Muscle of arm (tissue), 12 donors: Measurements from ENCODE around the gene NPIPA1. TPM values are rescaled to one million over a fixed set of nuclear protein-coding genes. Genes with fewer than 3 reads are reported as not detected.
A peak's percentile ranks its signal among the peaks of the same experiment; 100 is the strongest.
"Not testable (repeated sequence)": the region's sequence is repeated elsewhere in the genome, so short reads cannot be mapped to it uniquely, and the experiment has no call there.

Source experiments
- DNase-seq: peaks from one replicate; pipeline ENCODE4 v3.0.0-alpha.2; 2013
- polyA plus RNA-seq, 12 donors: library from polyadenylated mRNA; unstranded; fragments of 120-200 nt; gene quantifications; one replicate each; pipeline ENCODE4 v1.2.1, GENCODE V29; 2013; ENCODE audit not compliant: insufficient read length in 12 of 12

NPIPA1 gene
- polyA plus RNA-seq, 12 donors = 74.1 to 202 (median 93.2) TPM; not detected in 1

GRCh38 chr16:14929176-14929575, 8.1 kb upstream of the NPIPA1 start:
- DNase-seq = not testable (repeated sequence)

GRCh38 chr16:14930246-14930645, 7.0 kb upstream of the NPIPA1 start:
- DNase-seq = not testable (repeated sequence)

- DNase-seq = not testable (repeated sequence)
These were observed 6.3 kb upstream of the NPIPA1 start for GRCh38 chr16:14930971-14931370.

GRCh38 chr16:14932581-14933375, 4.5 kb upstream of the NPIPA1 start:
- DNase-seq = not testable (repeated sequence)

- not testable (repeated sequence) for DNase-seq
These were observed 751 bp downstream of the NPIPA1 start for GRCh38 chr16:14937994-14938393.

- DNase-seq = not testable (repeated sequence)
These were observed 5.4 kb downstream of the NPIPA1 start for GRCh38 chr16:14942686-14943085.

- no peak for DNase-seq
These were observed 18.4 kb downstream of the NPIPA1 start for GRCh38 chr16:14955546-14956231.

- no peak for DNase-seq
These were observed 20.5 kb downstream of the NPIPA1 start for GRCh38 chr16:14957576-14958322.

GRCh38 chr16:14958323-14958600, 21.0 kb downstream of the NPIPA1 start:
- DNase-seq = no peak

- DNase-seq = no peak
These were observed 21.7 kb downstream of the NPIPA1 start for GRCh38 chr16:14958970-14959369.

- DNase-seq = no peak
These were observed 24.4 kb downstream of the NPIPA1 start for GRCh38 chr16:14961405-14962186.

GRCh38 chr16:14963281-14964173, 26.3 kb downstream of the NPIPA1 start:
- no peak for DNase-seq

- no peak for DNase-seq
These were observed 28.1 kb downstream of the NPIPA1 start for GRCh38 chr16:14965328-14965727.

GRCh38 chr16:14969795-14970194, 32.6 kb downstream of the NPIPA1 start:
- not testable (repeated sequence) for DNase-seq

GRCh38 chr16:14971621-14972228, 34.5 kb downstream of the NPIPA1 start:
- not testable (repeated sequence) for DNase-seq

GRCh38 chr16:14973785-14974322, 36.6 kb downstream of the NPIPA1 start:
- not testable (repeated sequence) for DNase-seq

GRCh38 chr16:14974331-14974655, 37.0 kb downstream of the NPIPA1 start:
- DNase-seq = peak; percentile 33

GRCh38 chr16:14974656-14975417, 37.6 kb downstream of the NPIPA1 start, which contains the start of gene PDXDC1:
TSS of gene PDXDC1 (plus strand) at chr16:14975026. CDS start at chr16:14975200, 174 bp downstream.
- peak; percentile 77 for DNase-seq
